OCI-LY7 (cell line): ENCODE data around the gene GP2. TPM values are rescaled to one million over a fixed set of nuclear protein-coding genes. Genes with fewer than 3 reads are reported as not detected.

Experiments
- BruUV-seq: library from RNA; stranded (reverse); fragments of 400-500 nt; replicated peaks from 2 replicates; lab custom pipeline; 2021; lab: Mats Ljungman, UMichigan
- CTCF ChIA-PET: fragments of 300-600 bp; sonication (Branson Sonifier 250); formaldehyde crosslinking; loops from one replicate; lab custom pipeline; 2022; ENCODE audit warnings: antibody characterized with exemption; ENCODE audit not compliant: unreplicated experiment; lab: Charles Lee
- POLR2A ChIA-PET: fragments of 300-600 bp; sonication (Branson Sonifier 250); formaldehyde crosslinking; loops from one replicate; lab custom pipeline; 2022; ENCODE audit warnings: antibody characterized with exemption; lab: Charles Lee
- DNase-seq: peaks from one replicate; pipeline ENCODE4 v3.0.0-alpha.2; 2015; ENCODE audit warnings: low spot score
- H2AFZ ChIP-seq: fragments of 200-600 bp; sonication (generic), shearing (Covaris generic); 2 replicates; pipeline ENCODE4 v1.6.1; 2014; ENCODE audit warnings: mild to moderate bottlenecking, antibody characterized with exemption, low read length, moderate library complexity
- H3K27ac ChIP-seq: fragments of 200-600 bp; sonication (generic); 2 replicates; pipeline ENCODE4 v1.5.1; 2014; ENCODE audit warnings: mixed run types, low read depth, mild to moderate bottlenecking, moderate library complexity, low read length, inconsistent platforms; ENCODE audit not compliant: poor library complexity, severe bottlenecking
- H3K36me3 ChIP-seq: fragments of 200-600 bp; sonication (generic); 2 replicates; pipeline ENCODE4 v1.6.1; 2014; ENCODE audit warnings: mild to moderate bottlenecking, antibody characterized with exemption, low read length, moderate library complexity, mixed read lengths; ENCODE audit not compliant: insufficient read depth
- H3K4me1 ChIP-seq: fragments of 200-600 bp; sonication (generic); 2 replicates; pipeline ENCODE4 v1.5.1; 2014; ENCODE audit warnings: mild to moderate bottlenecking, low read length; ENCODE audit not compliant: insufficient read depth, poor library complexity, severe bottlenecking
- H3K4me2 ChIP-seq: fragments of 200-600 bp; sonication (generic); 2 replicates; pipeline ENCODE4 v1.6.1; 2014; ENCODE audit warnings: mild to moderate bottlenecking, low read length
- H3K4me3 ChIP-seq: fragments of 200-600 bp; sonication (generic); 2 replicates; pipeline ENCODE4 v1.5.1; 2014; ENCODE audit warnings: mild to moderate bottlenecking, low read depth, low read length; ENCODE audit not compliant: poor library complexity, severe bottlenecking
- H3K79me2 ChIP-seq: fragments of 200-600 bp; sonication (generic); 2 replicates; pipeline ENCODE4 v1.6.1; 2016; ENCODE audit warnings: low read depth, mild to moderate bottlenecking, low read length, moderate library complexity, mixed read lengths; ENCODE audit not compliant: insufficient read depth
- H3K9me2 ChIP-seq: fragments of 200-600 bp; sonication (generic); 2 replicates; pipeline ENCODE4 v1.6.1; 2016; ENCODE audit warnings: mild to moderate bottlenecking, low read length, mixed read lengths; ENCODE audit not compliant: insufficient read depth
- H3K9me3 ChIP-seq: fragments of 200-600 bp; sonication (generic); 2 replicates; pipeline ENCODE4 v1.6.1; 2014; ENCODE audit warnings: mild to moderate bottlenecking, mixed run types, low read length, mixed read lengths
- H4K20me1 ChIP-seq: fragments of 200-600 bp; sonication (generic); 2 replicates; pipeline ENCODE4 v1.6.1; 2014; ENCODE audit warnings: mild to moderate bottlenecking, antibody characterized with exemption, low read length, moderate library complexity, mixed read lengths; ENCODE audit not compliant: insufficient read depth
- CTCF ChIP-seq: fragments of 200-600 bp; sonication (generic); conservative IDR thresholded peaks from 2 replicates; pipeline ENCODE4 v1.5.1; 2014; ENCODE audit warnings: mild to moderate bottlenecking, antibody characterized with exemption, low read length, moderate library complexity, mixed read lengths
- EZH2phosphoT487 ChIP-seq: fragments of 200-600 bp; sonication (generic); IDR thresholded peaks from 2 replicates; pipeline ENCODE4 v1.6.1; 2018; ENCODE audit warnings: low read depth, borderline replicate concordance, mild to moderate bottlenecking, mixed run types, antibody characterized with exemption, low read length, moderate library complexity, mixed read lengths
- intact Hi-C: fragments of 100-400 bp; cut with micrococcal nuclease; formaldehyde crosslinking; loops from one replicate; pipeline ENCODE4 v1.10.0; 2022; ENCODE audit not compliant: unreplicated experiment
- total RNA-seq, 2 experiments: library from RNA; depleted of rRNA in 1 of 2; stranded (reverse); fragments of >200 nt in 1 of 2; shearing (Covaris generic) in 1 of 2; gene quantifications; 2 replicates each; pipeline ENCODE4 v1.2.3, GENCODE V29; 2014 to 2022

GP2 gene
- total RNA-seq, 2 experiments from 2014 or later, result not detected

- Histone ChIP-seq H3K4me2 (no peak overlapping the region), H2AFZ (no peak overlapping the region), H3K27ac (no peak overlapping the region), H3K9me2 (no peaks in the 10 kb centered on the region), H3K4me3 (no peak overlapping the region), H3K4me1 (no peaks in the 10 kb centered on the region), H3K36me3 (no peaks in the 10 kb centered on the region), H3K79me2 (no peaks in the 10 kb centered on the region), H4K20me1 (no peaks in the 10 kb centered on the region), H3K9me3 (no peaks in the 10 kb centered on the region)
- no TSS peak for BruUV-seq
- DNase-seq, result no peak
- ChIA-PET CTCF (no interaction called here), POLR2A (no interaction called here)
- intact Hi-C loops, result no loop called here
- no peak for TF ChIP-seq CTCF
- TF ChIP-seq EZH2phosphoT487, result no peak
These were observed 41.3 kb downstream of the GP2 start for GRCh38 chr16:20285993-20286499.

GRCh38 chr16:20280259-20280658 lies 47.1 kb downstream of the GP2 start:
- no peak for DNase-seq
- H3K36me3 ChIP-seq, result no peaks in the 10 kb centered on the region
- no peaks in the 10 kb centered on the region for H3K9me2 ChIP-seq
- H2AFZ ChIP-seq, result no peak overlapping the region
- POLR2A ChIA-PET, result no interaction called here
- intact Hi-C loops, result no loop called here
- CTCF ChIA-PET, result no interaction called here
- BruUV-seq, result no TSS peak
- no peaks in the 10 kb centered on the region for H3K79me2 ChIP-seq
- TF ChIP-seq EZH2phosphoT487 (no peak), CTCF (no peak)
- H3K4me2 ChIP-seq, result no peak overlapping the region
- H3K4me3 ChIP-seq, result no peak overlapping the region
- H3K9me3 ChIP-seq, result no peaks in the 10 kb centered on the region
- no peaks in the 10 kb centered on the region for H3K4me1 ChIP-seq
- no peak overlapping the region for H3K27ac ChIP-seq
- no peaks in the 10 kb centered on the region for H4K20me1 ChIP-seq

DNA sequence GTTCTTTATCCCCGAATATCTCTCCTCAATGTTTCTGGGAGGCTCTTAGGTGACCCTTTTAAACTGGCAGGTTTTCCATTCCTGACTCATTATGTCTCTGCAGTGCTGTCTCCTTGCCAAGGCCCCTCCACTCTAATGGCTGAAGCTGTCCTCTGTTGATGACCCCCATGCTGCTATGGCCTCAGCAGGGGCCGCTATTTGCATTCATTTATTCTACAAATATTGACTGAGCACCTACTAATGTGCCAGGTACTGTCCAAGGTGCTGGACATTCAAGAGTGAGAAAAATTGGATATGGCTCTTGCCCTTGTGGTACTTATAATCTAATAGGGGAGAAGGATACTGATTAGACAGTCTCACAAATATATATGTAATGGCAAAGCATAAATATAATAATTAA lies 55.4 kb downstream of the GP2 start:
- Histone ChIP-seq H3K4me2 (no peak overlapping the region), H4K20me1 (no peaks in the 10 kb centered on the region), H3K79me2 (no peaks in the 10 kb centered on the region), H3K36me3 (no peaks in the 10 kb centered on the region), H3K4me1 (no peaks in the 10 kb centered on the region), H3K9me3 (no peaks in the 10 kb centered on the region), H3K4me3 (no peak overlapping the region), H3K27ac (no peak overlapping the region), H3K9me2 (no peaks in the 10 kb centered on the region), H2AFZ (no peak overlapping the region)
- DNase-seq, result no peak
- BruUV-seq, result no TSS peak
- ChIA-PET POLR2A (no interaction called here), CTCF (no interaction called here)
- intact Hi-C loops, result no loop called here
- TF ChIP-seq EZH2phosphoT487 (no peak), CTCF (no peak)
